C1 segment of cervical spinal cord (tissue), 14 donors: ENCODE measurements around the gene MOCS1.
A peak's percentile ranks its signal among the peaks of the same experiment; 100 is the strongest.

ENCODE experiments used
- DNase-seq, 14 donors: peaks; one replicate each; lab custom pipeline; 2025; lab: John Stamatoyannopoulos, UW

Gene MOCS1

DNA sequence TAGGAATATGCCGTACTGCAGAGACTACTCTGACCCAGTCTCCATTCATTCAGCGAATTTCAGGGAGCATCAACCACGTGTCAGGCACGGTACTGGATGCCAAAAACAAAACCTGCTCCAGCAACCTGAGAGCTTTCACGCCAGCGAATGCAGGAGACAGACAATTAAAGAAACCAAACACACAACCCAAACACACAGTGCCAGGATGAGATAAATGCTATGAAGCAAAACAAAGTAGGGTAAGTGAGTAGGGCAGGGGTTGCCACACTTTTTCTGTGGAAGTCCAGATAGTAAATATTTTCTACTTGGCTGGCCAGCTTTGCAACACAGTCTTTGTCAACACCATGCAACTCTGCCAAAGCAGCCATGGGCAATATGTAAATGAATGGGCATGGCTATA is 10.0 kb downstream of the MOCS1 start:
- DNase-seq: peak in 1 of 14 donors; percentile 7

DNA sequence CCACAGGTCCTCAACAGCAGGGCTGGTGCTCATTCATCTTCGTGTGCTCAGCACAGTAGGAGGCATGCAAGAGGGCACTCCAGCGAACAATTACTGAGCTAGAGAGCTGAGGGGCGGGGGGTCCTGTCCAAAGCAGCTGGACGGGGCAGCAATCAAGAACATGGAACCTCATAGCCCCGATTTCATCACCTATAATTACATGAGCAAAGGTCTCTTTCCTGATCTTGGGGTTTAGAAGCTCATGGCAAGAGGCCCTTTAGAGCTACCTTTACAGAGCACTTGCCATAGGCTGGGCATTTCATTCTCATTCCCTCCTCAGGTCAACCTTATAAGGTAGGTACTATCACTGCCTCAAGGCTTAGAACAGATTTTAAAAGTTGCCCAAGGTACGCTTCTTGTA is 10.4 kb downstream of the MOCS1 start:
- no peak for DNase-seq

DNA sequence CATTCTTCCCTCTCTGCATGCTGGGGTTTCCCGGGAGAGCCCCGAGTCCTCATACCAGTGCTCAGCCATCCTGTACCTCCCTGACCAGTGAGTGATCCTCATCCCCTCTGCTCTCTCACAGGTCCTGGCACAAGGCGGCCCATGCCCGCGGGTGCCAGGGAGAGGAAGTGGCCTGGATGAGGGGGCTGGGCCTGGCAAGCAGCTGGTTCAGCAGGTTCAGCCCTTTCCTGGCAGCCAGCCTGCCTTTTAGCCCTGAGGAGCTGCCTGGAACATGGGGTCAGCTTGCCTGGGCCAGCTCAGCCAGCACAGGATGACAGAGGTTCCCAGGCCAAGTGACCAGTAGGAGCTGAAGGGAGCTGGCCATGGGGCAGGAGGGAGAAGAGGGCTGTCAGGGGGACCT is 10.9 kb downstream of the MOCS1 start:
- DNase-seq: peak in 10 of 14 donors; percentile 14 to 85 (median 40)

- no peak for DNase-seq
Measured at GRCh38 chr6:39922821-39923220, 11.4 kb downstream of the MOCS1 start.

DNA sequence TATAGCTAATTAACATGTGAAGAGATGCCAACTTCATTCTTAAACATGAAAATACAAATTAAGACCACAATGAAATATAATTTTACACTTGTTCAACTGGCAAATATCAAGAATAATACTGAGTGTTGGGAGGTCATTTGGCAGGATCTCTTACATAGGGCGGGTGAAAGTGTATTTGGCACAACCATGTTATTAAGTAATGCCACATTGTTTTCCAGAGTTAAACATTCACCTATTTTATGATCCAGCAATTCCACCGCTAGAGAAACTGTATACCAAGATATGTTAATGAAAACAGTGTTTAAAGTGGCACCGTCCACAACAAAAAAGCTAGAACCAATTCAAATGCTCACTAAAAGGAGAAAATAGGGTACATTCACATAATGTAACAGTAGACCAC is 14.1 kb downstream of the MOCS1 start:
- no peak for DNase-seq

- no peak for DNase-seq
Measured at GRCh38 chr6:39918831-39919230, 15.4 kb downstream of the MOCS1 start.

- DNase-seq: no peak
Measured at GRCh38 chr6:39917981-39918380, 16.3 kb downstream of the MOCS1 start.

GRCh38 chr6:39917329-39917728 is 16.9 kb downstream of the MOCS1 start:
- no peak for DNase-seq

- no peak for DNase-seq
Measured at GRCh38 chr6:39915866-39916265, 18.4 kb downstream of the MOCS1 start.

DNA sequence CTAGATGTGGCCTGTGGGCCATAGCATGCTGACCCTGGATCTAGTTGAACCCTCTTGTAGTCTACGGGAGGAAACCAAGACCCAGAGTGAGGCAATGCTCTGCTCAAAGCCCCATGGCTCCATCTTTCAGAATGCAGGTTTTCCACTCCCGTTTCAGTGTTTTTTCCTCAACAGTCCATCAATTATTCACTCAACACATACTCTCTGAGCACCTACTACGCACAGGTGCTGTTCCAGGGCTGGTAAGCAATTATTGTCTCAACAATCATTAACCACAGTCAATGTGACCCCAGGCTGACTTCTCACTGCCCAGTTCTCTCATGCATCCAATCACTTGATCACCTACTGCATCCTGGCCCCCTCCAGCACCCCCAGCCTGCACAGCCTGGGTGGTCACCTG is 20.0 kb downstream of the MOCS1 start:
- DNase-seq: no peak

DNA sequence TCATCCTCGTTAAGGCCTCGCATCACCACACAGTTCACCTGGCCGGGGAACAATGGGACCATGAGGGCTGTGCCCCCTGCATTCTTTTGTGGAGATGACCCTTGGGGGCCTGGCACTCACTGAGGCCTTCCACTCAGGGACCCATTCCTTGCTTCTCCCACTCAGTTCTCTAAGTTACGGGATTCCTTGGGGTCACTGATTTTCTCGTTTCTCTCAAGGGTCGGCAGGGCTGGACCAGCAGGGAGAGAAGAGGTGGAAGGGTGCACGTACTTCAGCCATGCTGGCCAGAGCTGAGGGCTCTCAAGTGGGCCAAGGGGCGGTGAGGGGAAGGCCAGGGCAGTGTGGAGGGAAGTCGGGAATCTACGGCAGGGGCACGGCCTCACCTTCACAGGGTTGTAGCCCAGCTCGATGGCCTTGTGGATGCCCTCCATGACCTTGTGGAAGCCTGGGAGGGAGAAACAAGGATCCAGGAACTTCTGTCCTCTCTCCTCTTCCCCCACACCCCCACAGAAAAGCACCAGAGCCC is 20.8 kb downstream of the MOCS1 start:
- no peak for DNase-seq

DNA sequence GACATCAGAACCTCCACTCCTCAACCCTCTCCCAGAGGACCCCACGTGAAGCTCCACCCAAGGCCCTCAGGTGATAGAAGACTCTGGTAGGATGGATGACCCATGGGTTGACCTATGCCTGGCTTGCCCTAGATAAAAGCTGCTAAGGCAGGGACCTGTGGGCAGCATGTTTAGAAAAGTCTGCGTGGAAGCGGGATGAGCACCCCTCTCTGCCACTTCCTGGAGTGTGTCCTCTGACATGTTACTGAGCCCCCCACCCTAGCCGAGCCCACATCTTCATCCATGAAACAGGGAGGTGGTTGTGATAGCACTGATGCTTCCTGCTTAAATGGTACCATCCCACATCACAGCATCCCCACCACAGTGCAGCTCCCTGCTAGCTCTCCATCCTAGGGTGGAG is 21.8 kb downstream of the MOCS1 start:
- DNase-seq: no peak

DNA sequence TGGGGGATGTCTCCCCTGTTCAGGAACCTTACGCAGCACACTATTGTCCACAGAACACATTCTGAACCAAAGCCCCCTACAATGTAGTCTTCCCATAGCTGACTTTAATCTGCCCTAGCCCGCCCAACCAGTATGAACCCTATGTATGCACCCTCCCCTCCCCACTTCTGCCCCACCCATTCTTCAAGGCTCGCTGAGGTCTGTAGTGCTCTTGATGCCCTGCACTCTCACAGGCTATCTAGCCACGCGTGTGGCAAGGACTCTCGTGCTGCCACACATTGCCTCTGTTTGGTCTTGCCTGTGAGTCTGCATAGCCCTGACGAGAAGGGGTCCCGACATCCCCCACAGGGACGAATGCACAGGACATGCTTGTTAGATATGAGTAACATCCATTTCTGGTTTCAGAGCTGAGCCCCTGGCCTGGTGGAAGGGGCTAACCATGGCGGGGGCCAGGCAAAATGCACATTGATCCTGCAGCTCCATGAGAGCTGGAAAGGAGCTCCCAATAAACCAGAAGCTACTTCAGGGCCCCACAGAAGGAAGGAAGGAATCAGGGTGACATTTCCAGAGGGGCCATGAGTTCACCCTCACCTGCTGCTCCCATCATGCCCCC is 22.6 kb downstream of the MOCS1 start:
- DNase-seq: no peak

DNA sequence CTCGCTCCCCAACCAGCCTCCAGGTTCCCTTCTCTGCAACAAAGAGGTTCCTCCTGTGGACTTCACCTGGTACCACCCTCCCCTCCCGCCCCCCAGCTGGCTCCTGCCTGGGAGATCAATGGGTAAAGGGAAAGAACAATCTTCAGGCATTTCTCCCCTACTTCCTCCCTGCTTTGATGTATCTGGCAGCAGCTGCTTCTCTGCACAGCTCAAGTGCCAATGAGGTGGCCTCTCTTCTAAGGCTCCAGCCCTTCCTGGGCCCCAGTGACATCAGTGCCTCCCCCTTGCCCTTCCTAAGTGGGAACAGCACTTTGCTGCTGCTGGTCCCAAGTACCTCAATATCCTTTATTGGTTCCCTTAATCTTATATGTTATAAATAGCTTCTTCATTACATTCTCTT is 23.5 kb downstream of the MOCS1 start:
- DNase-seq: no peak

- no peak for DNase-seq
Measured at GRCh38 chr6:39910164-39910563, 24.1 kb downstream of the MOCS1 start.

DNA sequence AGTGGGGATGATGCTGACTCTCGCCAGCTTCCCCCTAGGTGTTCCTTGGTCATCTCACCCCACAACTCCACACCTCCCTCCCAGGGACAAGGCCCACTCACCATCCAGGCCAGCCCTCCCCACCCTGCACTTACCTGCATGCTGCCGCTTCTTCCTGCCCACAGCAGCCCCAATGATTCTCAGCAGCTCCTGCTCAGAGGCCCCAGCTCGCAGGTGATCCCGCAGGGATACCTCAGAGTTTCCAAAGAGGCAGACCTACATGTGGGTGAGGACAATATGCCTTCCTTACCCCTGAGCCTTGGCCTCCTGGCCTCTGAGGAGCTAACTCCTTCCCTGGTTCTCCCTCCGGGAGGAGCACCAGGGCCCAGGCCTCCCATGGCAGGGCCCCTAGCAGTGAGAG is 24.6 kb downstream of the MOCS1 start:
- DNase-seq: no peak

GRCh38 chr6:39908838-39909583 is 25.3 kb downstream of the MOCS1 start:
- DNase-seq: no peak

DNA sequence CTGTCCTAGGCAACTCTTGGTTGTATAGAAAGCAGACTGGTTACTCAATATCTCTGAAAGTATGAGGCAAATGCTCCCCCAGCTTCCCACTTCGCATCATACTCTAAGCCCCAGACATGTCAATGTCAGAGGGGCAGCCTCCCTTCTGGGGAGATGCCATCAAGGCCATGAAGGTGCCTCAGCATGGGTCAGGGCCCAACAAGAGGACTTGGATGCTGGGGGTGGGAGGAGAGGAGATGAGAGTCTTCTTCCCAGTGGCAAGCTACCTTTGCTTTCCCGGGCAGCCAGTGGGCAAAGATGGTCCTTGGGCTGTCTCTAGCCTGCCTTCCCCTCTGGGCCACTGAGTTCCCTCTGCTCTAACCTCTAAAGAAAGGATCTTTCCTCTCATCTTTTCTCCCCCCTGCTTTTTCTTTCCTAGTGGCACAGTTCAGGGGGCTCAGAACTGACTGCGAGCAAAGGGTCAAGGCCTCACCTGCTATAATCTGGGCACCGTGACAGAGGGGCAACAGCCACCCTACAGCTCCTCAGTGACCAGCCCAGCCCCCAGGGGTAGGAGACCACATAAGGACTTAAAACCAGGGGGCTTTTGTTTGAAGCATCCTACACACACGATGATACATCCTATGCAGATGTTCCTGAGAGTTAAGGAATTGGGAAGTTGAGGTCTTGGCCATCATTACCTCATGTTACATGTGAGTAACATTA is 26.2 kb downstream of the MOCS1 start:
- no peak for DNase-seq

DNA sequence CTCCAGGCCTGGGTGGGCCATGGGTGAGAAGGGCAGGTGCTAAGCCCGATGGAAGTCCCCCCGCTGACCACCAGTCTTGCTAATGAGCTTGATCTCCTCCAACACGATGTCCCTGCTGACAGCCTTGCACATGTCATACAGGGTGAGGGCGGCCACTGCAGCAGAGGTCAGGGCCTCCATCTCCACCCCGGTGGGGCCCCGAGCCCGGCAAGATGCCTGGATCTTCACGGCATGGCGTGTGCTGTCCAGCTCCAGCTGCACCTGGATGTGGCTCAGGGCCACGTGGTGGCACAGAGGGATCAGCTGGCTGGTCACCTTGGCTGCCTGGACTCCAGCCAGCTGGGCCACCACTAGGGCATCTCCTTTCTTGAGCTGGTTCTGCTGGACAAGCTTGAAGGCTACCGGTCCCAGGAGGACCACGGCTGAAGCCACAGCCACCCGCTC is 27.9 kb downstream of the MOCS1 start:
- DNase-seq: no peak

GRCh38 chr6:39905640-39905975 is 28.7 kb downstream of the MOCS1 start:
- no peak for DNase-seq

DNA sequence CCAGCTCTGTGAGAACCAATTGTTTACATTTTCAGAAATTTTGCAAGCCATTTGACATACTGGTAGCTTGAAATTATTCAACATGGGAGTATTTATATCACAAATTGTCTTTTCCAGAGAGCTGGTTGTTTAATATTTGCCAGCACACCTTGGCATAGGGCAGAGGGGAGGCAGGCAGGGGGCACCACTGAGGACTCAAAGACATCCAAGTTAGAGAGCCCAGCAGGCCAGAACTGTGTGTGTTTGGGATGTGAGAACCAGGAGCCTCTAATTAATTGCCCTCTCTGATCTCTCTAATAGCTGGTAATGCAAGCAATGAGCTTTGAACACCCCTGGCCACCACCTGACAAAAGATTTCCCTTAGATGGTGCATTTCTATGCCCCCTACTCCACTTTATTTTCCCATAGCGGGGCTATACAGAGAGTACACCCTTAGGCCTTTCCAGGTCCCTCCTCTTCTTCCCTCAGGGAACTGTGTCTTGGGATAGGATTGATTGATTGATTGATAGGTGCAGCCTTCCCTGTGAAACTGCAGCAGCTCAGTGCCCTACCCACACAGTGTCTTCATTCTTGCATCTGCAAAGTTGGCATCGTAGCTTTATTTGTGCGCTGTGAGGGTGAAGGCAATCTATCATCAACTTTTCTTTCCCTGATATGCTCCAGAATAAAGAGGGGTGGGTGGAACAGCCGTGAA is 29.2 kb downstream of the MOCS1 start:
- DNase-seq: no peak

GRCh38 chr6:39903656-39904055 is 30.6 kb downstream of the MOCS1 start:
- DNase-seq: no peak
